Measurements from ENCODE around the gene FSTL5.

DNA sequence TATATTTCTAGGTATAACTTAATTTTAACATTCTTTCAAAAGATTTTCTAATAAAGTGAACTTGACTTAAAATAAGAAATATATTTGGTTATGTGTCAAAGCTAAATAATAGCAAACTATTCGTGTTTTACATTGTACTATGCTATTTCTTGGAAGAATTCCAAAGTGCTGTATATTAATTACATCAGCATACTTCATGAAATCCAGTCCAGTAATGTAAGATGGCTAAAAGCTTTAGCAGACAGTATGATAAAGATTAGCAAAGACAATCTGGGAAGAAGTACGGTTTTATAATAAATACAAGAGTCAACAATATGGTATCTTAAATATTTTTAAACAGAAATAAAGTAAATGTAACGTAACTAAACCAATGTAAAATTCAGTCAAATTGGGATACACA, 125.7 kb downstream of the FSTL5 start:
- TF ChIP-seq EZH2 (IDR thresholded peaks at IDR 0.05; ENCODE audit: insufficient read depth, poor library complexity, severe bottlenecking) (no peak), EZH2phosphoT487 (IDR thresholded peaks at IDR 0.05; ENCODE audit: insufficient read depth, low read depth) (no peak)

Measured in GM23248 (cell line).